H1 (cell line): ENCODE measurements around the gene HTR5A.

Experiments used
- CBX8 ChIP-seq: fragments of 300-800, 300-1000 bp; sonication (generic); IDR thresholded peaks from 2 replicates; pipeline ENCODE4 v1.7.1; 2016; ENCODE audit warnings: low read depth, low read length, borderline replicate concordance
- CTCF ChIP-seq, 3 experiments: IDR thresholded peaks; 1 replicate in 2 of 3; 2 replicates in 1 of 3; pipeline versions ENCODE4 v1.5.1 to v1.6.1; 2011; ENCODE audit warnings: low read length in 3 of 3, mild to moderate bottlenecking in 3 of 3, inconsistent platforms in 2 of 3, low read depth in 1 of 3, moderate library complexity in 1 of 3; ENCODE audit not compliant: insufficient read depth in 1 of 3; ENCODE audit errors: control extremely low read depth in 1 of 3
- EP300 ChIP-seq, 2 experiments: IDR thresholded peaks; 1 replicate in 1 of 2; 2 replicates in 1 of 2; pipeline ENCODE4 v1.6.1; 2011 to 2012; ENCODE audit warnings: low read depth in 2 of 2, low read length in 2 of 2, mild to moderate bottlenecking in 2 of 2, borderline replicate concordance in 1 of 2, inconsistent platforms in 1 of 2, moderate library complexity in 1 of 2
- NRF1 ChIP-seq: IDR thresholded peaks from 2 replicates; pipeline ENCODE4 v1.6.1; 2011; ENCODE audit warnings: mild to moderate bottlenecking, low read depth, low read length, improper control_type of control experiment

GRCh38 chr7:155115288-155115687 lies 45.2 kb downstream of the HTR5A start:
- no peak for TF ChIP-seq CTCF (IDR thresholded peaks at IDR 0.05; ENCODE audit: control extremely low read depth in 1 of 3, insufficient read depth in 1 of 3, low read depth in 1 of 3, low read length in 3 of 3)
- TF ChIP-seq CBX8 = no peak
- TF ChIP-seq EP300 (IDR thresholded peaks at IDR 0.05; ENCODE audit: borderline replicate concordance in 1 of 2, low read depth in 2 of 2, low read length in 2 of 2) = no peak
- no peak for TF ChIP-seq NRF1
